Endothelial cell of coronary artery (primary cell): ENCODE measurements around the gene SENP3. TPM values are rescaled to one million over a fixed set of nuclear protein-coding genes. Genes with fewer than 3 reads are reported as not detected.

ENCODE experiments used
- total RNA-seq: library from RNA; depleted of rRNA; stranded (reverse); fragments of >200 nt; gene quantifications from 2 replicates; pipeline ENCODE4 v1.2.3, GENCODE V29; 2014

The SENP3 gene
- total RNA-seq = 86.7 and 95.7 TPM in 2 replicates

GRCh38 chr17:7561589-7562207, at the start of gene SENP3:
TSS of gene SENP3 (plus strand) at chr17:7561919. CDS start at chr17:7563077, 1,158 bp downstream.

GRCh38 chr17:7548585-7549400, 12.9 kb upstream of the SENP3 start, which contains the start of gene TNFSF12:
TSS of gene TNFSF12 (plus strand) at chr17:7549058. CDS start at chr17:7549154, 96 bp downstream.

GRCh38 chr17:7558544-7559319, 3.0 kb upstream of the SENP3 start, which contains the start of gene TNFSF13:
TSS of gene TNFSF13 (plus strand) at chr17:7558750. CDS start at chr17:7559040, 290 bp downstream.

GRCh38 chr17:7579001-7579833, 17.5 kb downstream of the SENP3 start, which contains the start of gene CD68:
TSS of gene CD68 (plus strand) at chr17:7579638. CDS start at chr17:7579678, 40 bp downstream.

GRCh38 chr17:7583253-7584109, 21.8 kb downstream of the SENP3 start, which contains the start of gene MPDU1:
TSS of gene MPDU1 (plus strand) at chr17:7583852. CDS start at chr17:7583863, 11 bp downstream.

GRCh38 chr17:7589891-7590691, 28.4 kb downstream of the SENP3 start, which contains the start of gene SOX15:
TSS of gene SOX15 (minus strand) at chr17:7590094. CDS start at chr17:7589676, 418 bp downstream.

GRCh38 chr17:7614425-7615264, 52.9 kb downstream of the SENP3 start, which contains the start of gene FXR2:
TSS of gene FXR2 (minus strand) at chr17:7614897. CDS start at chr17:7614532, 365 bp downstream.

Other genes with a start within 250 kb of the SENP3 start
- 26.1 and 27.3 TPM in 2 replicates for gene GPS2, start 246.6 kb upstream of the SENP3 start, total RNA-seq
- gene NEURL4, start 232.6 kb upstream of the SENP3 start, total RNA-seq = 16.6 and 24.9 TPM in 2 replicates
- gene ACAP1, start 225.4 kb upstream of the SENP3 start, total RNA-seq = 0.45 and 0.66 TPM in 2 replicates
- 2.2 and 3.6 TPM in 2 replicates for gene KCTD11, start 209.8 kb upstream of the SENP3 start, total RNA-seq
- not detected in 2 replicates for gene TMEM95, start 206.8 kb upstream of the SENP3 start, total RNA-seq
- under 0.01 and 0.28 TPM in 2 replicates for gene TNK1, start 180.8 kb upstream of the SENP3 start, total RNA-seq
- 16.8 and 23.6 TPM in 2 replicates for gene PLSCR3, start 167.4 kb upstream of the SENP3 start, total RNA-seq
- 86.7 and 102 TPM in 2 replicates for gene TMEM256, start 157.8 kb upstream of the SENP3 start, total RNA-seq
- 2.9 and 5.1 TPM in 2 replicates for gene NLGN2, start 154.1 kb upstream of the SENP3 start, total RNA-seq
- gene SPEM1, start 141.6 kb upstream of the SENP3 start, total RNA-seq = not detected in 2 replicates
- gene SPEM2, start 136.3 kb upstream of the SENP3 start, total RNA-seq = not detected in 2 replicates
- gene SPEM3, start 133.1 kb upstream of the SENP3 start, total RNA-seq = not detected in 2 replicates
- gene TMEM102, start 126.5 kb upstream of the SENP3 start, total RNA-seq = 5.2 and 6.0 TPM in 2 replicates
- 0.09 and 0.94 TPM in 2 replicates for gene FGF11, start 122.4 kb upstream of the SENP3 start, total RNA-seq
- gene CHRNB1, start 116.9 kb upstream of the SENP3 start, total RNA-seq = 4.4 and 6.6 TPM in 2 replicates
- gene ZBTB4, start 82.3 kb upstream of the SENP3 start, total RNA-seq = 8.2 and 13.7 TPM in 2 replicates
- gene SLC35G6, start 80.5 kb upstream of the SENP3 start, total RNA-seq = not detected in 2 replicates
- gene POLR2A, start 77.6 kb upstream of the SENP3 start, total RNA-seq = 79.3 and 81.6 TPM in 2 replicates
- gene TNFSF12, start 12.9 kb upstream of the SENP3 start, total RNA-seq = 6.1 and 10.5 TPM in 2 replicates
- 0.66 and 0.90 TPM in 2 replicates for gene TNFSF13, start 3.2 kb upstream of the SENP3 start, total RNA-seq
- 1.6 and 2.8 TPM in 2 replicates for gene CD68, start 17.7 kb downstream of the SENP3 start, total RNA-seq
- gene MPDU1, start 21.9 kb downstream of the SENP3 start, total RNA-seq = 56.6 and 73.6 TPM in 2 replicates
- 0.09 and 0.28 TPM in 2 replicates for gene SOX15, start 28.2 kb downstream of the SENP3 start, total RNA-seq
- 33.2 and 38.3 TPM in 2 replicates for gene FXR2, start 53.0 kb downstream of the SENP3 start, total RNA-seq
- 18.9 and 24.0 TPM in 2 replicates for gene SAT2, start 65.9 kb downstream of the SENP3 start, total RNA-seq
- 0.18 and 0.19 TPM in 2 replicates for gene SHBG, start 68.2 kb downstream of the SENP3 start, total RNA-seq
- not detected in 2 replicates for gene ATP1B2, start 89.0 kb downstream of the SENP3 start, total RNA-seq
- gene TP53, start 125.6 kb downstream of the SENP3 start, total RNA-seq = 38.8 and 50.1 TPM in 2 replicates
- gene WRAP53, start 126.6 kb downstream of the SENP3 start, total RNA-seq = 8.9 and 14.6 TPM in 2 replicates
- 0.38 and 0.81 TPM in 2 replicates for gene EFNB3, start 143.3 kb downstream of the SENP3 start, total RNA-seq
- gene DNAH2, start 155.8 kb downstream of the SENP3 start, total RNA-seq = 0.36 TPM in 1 of 2 replicates, not detected in the other